DMS79 treated with DMSO at 0.1 percent for 48 hours (cell line): ENCODE measurements around the gene CNGB1.
"Not testable (repeated sequence)": the region's sequence is repeated elsewhere in the genome, so short reads cannot be mapped to it uniquely, and the experiment has no call there.

Source experiments
- DNase-seq: peaks from one replicate; lab custom pipeline; 2025; lab: John Stamatoyannopoulos, UW

CNGB1 gene

DNA sequence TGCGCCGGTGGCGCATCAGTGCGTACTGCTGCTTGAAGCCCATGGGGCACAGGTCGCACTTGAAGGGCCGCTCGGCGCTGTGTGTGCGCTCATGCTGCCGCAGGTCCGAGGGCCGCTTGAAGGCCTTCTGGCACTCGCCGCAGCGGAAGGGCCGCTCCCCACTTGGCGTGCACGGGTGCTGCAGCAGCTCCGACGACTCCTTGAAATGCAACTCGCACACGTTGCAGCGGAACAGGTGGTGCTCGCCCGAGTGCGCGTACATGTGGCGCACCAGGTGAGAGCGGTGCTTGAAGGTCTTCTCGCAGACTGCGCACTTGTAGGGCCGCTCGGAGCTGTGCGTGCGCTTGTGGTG, 26.2 kb upstream of the CNGB1 start:
- no peak for DNase-seq

GRCh38 chr16:57996406-57997175, 25.7 kb upstream of the CNGB1 start:
- no peak for DNase-seq

GRCh38 chr16:57995721-57996405, 24.9 kb upstream of the CNGB1 start:
- DNase-seq = no peak

GRCh38 chr16:57994778-57995177, 23.9 kb upstream of the CNGB1 start:
- no peak for DNase-seq

- DNase-seq = no peak
Measured at GRCh38 chr16:57994361-57994760, 23.4 kb upstream of the CNGB1 start.

DNA sequence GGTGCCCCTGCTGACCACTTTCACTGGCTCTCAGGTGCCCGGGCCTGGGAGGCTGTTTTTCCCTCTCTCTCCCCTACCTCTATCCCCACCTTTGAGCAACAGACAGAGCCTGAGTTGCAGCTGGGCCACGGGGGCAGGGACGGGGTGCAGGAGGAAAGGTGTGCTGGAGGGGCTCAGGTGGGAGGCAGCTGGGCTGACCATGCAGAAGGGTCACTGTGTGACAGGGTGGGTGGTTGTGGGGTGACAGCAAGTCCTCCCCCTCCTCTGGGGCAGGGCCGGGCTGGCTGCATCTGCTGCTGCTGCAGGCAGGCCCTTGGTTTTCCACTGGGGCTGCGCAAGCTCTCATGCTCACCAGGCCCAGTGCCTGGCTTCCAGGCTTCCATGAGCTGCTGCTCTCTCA, 23.0 kb upstream of the CNGB1 start:
- DNase-seq = no peak

DNA sequence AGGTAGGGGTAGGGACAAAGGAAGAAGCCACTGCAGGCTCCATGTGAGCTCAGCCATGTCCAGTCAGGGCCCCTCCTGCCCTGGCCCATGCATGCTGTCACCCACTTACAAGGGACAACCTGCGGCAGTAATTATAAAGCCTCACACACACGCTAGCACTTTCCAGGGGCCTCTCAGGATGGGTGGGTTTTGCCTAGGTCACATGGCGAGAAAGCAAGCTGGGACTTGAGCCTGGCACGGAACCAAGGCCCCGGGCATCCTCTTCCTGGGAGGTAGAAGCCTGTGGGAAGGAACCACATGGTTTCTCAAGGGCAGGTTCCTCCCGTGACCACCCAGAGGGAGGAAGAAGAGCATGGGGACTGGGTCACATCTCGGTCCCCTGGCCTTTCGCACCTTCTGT, 22.5 kb upstream of the CNGB1 start:
- DNase-seq = peak; percentile 77

GRCh38 chr16:57992084-57992483, 21.2 kb upstream of the CNGB1 start:
- no peak for DNase-seq

- no peak for DNase-seq
Measured at GRCh38 chr16:57991551-57992059, 20.7 kb upstream of the CNGB1 start.

- peak; percentile 48 for DNase-seq
Measured at GRCh38 chr16:57988929-57989328, 18.0 kb upstream of the CNGB1 start.

GRCh38 chr16:57987441-57988177, 16.7 kb upstream of the CNGB1 start:
- no peak for DNase-seq

DNA sequence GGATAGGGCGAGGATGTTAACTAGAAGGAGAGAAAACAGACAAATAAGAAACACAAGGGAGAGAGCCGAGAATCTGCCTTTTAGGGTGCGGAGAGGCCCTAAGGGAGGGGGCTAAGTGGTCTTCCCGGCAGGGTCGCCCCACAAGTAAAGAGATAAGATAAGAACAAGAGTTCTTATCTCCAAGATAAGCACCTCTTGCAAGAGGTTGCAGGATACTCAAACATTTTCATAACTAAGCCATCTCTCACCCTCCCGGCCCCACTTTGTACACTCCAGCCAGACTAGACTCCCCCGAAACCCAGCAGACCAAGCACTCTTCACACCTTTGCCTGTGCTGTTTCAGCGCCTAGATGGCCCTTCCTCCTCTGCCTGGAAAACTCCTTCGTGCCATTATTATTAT, 15.3 kb upstream of the CNGB1 start:
- DNase-seq = no peak

DNA sequence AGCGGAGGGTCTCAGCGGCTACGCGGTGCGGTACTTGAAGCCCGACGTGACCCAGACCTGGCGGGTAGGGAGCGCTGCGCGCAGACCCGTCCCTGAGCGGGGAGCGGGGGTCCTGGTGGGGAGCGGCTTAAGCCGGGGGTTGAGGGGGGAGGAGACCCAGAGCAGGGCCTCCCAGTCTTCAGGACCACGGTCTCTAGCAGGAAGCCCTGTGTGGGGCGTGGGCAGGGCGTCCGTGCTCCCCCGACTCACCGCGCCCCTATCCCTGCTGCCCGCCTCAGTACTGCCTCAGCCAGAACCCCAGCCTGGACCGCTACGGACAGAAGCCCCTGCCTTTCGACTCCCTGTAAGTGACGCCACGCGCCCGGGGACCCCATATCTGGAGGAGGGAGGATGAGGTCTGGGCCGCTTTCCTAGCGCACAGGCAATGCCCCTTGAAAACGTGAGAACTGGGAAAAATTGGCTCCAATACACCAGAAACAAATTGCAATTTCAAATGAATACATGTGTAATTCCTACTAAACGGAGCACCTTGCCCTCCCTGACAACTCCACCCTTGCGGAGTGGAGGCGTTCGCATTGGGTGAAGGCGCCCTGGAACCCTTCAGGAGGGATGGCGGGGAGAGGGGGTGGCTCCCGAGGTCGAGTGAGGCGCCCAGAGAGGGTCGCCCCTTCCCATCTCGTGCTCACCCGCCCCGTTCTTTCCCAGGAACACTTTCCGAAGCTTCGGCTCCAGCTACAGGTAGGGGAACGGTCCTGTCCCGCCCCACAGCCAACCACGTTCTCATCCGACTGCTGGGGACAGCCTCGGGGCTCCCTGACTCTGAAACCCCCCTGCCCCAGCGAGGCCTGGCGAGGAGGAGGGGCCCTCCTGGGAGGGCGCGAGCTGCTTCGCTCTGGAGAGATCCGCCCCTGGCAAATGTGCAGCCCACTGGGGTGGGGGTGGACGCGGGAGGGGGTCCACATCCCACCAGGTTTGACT, 14.6 kb upstream of the CNGB1 start:
- no peak for DNase-seq

- DNase-seq = peak; percentile 3
Measured at GRCh38 chr16:57984443-57985203, 13.7 kb upstream of the CNGB1 start.

- no peak for DNase-seq
Measured at GRCh38 chr16:57982385-57982784, 11.5 kb upstream of the CNGB1 start.

- DNase-seq = no peak
Measured at GRCh38 chr16:57981636-57982035, 10.7 kb upstream of the CNGB1 start.

DNA sequence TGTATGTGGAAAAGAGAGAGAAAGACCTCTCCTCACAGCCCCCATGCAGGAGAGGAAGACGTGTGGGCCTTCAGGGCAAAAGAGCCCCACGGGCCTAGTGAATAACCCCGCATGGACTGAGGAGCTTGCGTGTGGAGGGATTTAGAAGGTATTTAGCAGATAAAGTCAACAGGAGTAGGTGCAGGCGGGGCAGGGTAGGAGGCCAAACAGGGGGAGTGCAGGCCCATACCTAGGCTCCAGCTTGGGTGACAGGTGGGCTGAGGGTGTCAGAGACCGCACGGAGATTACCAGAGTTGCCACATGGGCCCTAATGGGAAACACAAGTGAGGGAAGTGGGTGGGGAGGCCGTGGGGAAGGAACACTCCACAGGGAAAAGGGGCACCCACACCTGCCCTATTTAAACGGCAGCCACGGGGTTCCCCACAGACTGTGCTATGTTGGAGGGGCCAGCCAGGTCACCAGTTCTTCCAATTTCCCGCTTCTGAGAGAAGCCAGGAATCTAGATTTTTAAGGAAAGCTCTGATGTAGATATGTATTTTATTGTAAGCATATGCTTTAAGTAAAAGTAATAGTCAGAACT, 8.2 kb upstream of the CNGB1 start:
- DNase-seq = no peak

DNA sequence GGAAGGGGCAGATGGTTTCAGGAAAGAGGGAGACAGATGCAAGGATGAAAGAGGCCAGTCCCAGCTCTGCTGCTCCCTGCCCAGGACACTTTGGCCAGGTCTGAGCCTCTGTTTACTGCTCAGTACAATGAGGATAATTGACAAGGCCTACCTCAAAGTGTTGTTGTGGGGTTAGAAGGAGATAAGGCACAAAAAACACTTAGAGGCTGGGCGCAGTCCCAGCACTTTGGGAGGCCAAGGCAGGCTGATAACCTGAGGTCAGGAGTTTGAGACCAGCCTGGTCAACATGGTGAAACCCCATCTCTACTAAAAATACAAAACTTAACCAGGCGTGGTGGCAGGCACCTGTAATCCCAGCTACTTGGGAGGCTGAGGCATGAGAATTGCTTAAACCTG, 7.1 kb upstream of the CNGB1 start:
- DNase-seq = not testable (repeated sequence)

GRCh38 chr16:57977418-57978069, 6.6 kb upstream of the CNGB1 start:
- no peak for DNase-seq

DNA sequence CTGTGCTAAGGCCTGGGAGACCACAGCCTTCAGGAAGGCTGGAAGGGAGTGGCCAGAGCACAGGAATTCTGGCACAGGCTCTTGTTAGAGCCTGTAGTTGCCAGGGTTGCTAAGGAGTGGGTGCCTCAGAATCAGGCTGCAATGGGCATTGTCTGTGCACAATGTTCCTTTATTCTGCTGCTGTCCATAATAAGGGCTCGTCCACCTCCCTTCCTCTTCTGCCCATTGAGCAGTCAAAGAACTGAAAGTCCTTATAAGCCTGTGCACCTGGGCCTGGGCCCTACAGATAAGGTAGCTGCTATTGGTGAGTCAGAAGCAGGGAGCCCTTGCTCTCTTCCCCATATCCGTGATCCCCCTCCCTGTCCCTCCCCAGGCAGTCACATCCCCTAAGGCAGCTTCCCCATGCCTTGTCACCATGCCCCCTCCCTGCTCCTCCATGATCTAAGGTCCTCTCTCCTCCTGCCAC, 5.4 kb upstream of the CNGB1 start:
- no peak for DNase-seq
